22Rv1 (cell line): ENCODE measurements around the gene INVS.

Experiments used
- H3K27ac ChIP-seq: fragments of 450-650 bp; 2 replicates; pipeline ENCODE4 v1.5.1; 2017
- ZFX ChIP-seq: fragments of 450-650 bp; IDR thresholded peaks from 2 replicates; pipeline ENCODE4 v1.6.1; 2017; ENCODE audit warnings: antibody characterized with exemption, borderline replicate concordance
- TF ChIP-seq, protein P1 (sequence below): fragments of 450-650 bp; IDR thresholded peaks from 2 replicates; pipeline ENCODE4 v1.5.1; 2017; ENCODE audit warnings: mild to moderate bottlenecking

The INVS gene

DNA sequence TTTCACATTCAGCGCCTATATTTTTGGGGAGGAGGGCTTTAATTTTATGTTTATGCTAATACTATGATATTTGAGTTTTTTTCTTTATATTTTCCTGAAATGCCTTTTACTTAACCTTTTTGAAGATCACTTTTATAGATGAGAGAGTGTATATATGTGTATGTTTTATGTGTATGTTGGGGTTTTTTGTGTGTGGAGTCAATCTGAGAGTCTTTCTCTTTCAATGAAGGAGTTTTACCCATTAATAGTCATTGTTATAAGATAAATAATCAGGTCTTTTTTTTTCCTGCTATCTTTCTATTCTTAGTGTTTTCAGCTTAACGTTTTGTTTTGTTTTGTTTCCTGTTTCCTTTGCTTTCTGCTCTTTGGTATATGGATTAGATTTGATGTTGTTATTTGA is 141.5 kb downstream of the INVS start:
- no peak overlapping the region for H3K27ac ChIP-seq
- no peak for TF ChIP-seq ZFX
- TF ChIP-seq, protein P1, sequence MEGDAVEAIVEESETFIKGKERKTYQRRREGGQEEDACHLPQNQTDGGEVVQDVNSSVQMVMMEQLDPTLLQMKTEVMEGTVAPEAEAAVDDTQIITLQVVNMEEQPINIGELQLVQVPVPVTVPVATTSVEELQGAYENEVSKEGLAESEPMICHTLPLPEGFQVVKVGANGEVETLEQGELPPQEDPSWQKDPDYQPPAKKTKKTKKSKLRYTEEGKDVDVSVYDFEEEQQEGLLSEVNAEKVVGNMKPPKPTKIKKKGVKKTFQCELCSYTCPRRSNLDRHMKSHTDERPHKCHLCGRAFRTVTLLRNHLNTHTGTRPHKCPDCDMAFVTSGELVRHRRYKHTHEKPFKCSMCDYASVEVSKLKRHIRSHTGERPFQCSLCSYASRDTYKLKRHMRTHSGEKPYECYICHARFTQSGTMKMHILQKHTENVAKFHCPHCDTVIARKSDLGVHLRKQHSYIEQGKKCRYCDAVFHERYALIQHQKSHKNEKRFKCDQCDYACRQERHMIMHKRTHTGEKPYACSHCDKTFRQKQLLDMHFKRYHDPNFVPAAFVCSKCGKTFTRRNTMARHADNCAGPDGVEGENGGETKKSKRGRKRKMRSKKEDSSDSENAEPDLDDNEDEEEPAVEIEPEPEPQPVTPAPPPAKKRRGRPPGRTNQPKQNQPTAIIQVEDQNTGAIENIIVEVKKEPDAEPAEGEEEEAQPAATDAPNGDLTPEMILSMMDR: no peak

DNA sequence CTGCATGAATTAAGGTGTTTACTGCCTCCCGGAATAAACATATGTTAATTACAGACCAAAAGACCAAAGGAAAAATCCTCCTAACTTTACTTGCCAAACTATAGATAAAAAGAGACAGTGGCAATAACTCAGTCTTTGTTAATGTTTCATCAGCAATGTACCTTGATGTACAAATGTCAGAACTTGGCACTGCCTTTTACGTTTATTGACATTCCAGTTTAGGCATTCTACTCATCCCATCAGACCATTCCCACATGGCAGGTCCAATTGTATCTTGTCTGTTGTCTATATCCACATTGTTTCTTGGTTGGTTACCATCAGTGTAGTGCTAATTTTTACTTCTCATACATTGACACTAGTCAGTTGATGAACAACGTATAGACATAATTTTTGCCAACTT is 168.2 kb downstream of the INVS start:
- TF ChIP-seq, protein P1: no peak
- no peak for TF ChIP-seq ZFX
- H3K27ac ChIP-seq: no peak overlapping the region

DNA sequence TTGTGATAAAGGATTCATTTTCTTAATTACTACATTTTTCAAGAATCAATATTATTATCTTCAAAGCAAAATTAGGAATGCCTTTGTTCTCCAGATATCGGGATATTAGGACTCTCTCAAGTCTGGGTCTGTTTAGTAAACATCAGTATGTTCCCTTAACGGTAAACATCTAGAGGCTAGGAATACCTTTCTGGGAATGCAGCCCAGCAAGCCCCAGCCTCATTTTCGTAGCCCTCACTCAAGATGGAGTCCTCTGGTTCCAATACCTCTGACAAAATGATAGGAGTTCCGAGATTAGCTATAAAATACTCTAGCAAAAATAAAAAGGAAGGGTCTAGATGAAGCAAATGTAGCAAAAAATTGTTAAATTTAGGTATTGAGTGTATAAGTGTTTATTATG is 169.2 kb downstream of the INVS start:
- no peak overlapping the region for H3K27ac ChIP-seq
- TF ChIP-seq, protein P1: no peak
- no peak for TF ChIP-seq ZFX

DNA sequence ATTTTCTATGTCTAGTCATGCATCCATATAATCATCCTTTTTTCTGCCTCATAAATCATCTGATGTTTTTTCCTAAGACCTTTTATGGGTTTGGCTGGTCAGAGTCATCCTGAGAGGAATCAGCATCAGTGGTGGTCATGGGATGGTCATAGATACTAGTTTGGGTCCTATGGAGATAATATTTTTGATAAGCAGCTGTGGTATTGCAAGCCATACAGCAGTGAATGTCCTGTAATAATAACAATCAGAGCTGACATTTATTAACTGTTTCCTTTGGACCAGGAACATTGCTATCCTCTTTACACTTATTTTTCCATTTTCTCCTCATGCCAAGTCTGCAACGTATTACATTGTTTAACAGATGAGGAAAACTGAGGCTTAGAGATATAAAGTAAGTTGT is 170.6 kb downstream of the INVS start:
- no peak for TF ChIP-seq ZFX
- TF ChIP-seq, protein P1: no peak
- no peak overlapping the region for H3K27ac ChIP-seq

DNA sequence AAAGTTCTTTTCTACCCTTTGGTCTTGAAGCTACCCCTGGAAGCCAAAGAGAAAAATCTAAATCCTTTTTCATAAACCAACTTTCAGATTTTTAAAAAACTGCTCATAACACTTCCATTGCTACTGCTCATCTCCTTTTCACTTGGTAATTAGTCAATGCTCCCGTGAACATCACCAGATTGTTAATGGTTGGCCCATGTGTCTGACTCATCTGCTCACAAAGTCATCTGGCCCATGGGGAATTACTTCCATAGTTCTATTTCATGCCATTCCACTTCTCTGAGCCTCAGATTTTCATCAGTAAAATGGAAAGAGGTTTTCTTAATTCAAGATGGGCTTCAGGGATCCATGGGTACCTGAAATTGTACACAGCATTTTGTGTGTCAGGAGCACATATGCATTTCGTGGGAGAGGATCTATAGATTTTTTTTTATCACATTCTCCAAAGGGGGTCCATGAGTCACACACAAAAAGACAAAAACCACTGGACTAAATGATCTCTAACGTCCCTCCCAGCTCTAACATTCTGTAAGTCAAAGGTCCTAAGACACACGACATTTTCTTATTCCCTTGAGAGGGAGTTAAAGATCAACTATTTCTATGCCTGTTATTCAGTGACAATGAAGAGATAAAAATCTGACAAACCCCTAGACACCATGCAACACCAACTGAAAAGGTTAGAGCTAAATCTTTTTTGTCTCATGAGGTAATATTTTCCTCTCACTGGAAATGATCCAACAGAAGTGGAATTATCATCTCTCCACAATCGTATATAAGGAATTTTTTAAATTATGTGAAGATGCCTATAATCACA is 178.3 kb downstream of the INVS start:
- TF ChIP-seq ZFX: no peak

DNA sequence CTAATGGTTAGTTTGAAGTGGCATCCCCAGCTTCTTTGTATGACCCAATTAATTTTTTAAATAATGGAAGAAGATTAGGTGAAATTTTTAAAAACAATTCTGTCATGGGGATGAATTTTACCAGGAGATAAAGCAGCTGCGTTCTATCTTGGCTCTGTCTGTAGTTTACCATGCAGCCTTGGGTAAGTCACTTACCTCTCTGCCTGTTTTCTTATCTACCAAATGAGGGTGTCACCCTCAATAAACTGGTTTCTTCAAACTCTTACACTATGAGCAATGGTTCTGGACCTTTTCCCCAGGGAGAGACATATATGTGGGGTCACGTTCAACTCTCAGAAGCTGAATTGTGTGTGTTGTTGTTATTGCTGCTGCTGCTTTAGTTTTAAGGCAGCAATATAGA is 182.0 kb downstream of the INVS start:
- TF ChIP-seq, protein P1: no peak
- TF ChIP-seq ZFX: no peak
- no peak overlapping the region for H3K27ac ChIP-seq

More for the DNA sequence above, 178.3 kb downstream of the INVS start:
- no peak overlapping the region for H3K27ac ChIP-seq

DNA sequence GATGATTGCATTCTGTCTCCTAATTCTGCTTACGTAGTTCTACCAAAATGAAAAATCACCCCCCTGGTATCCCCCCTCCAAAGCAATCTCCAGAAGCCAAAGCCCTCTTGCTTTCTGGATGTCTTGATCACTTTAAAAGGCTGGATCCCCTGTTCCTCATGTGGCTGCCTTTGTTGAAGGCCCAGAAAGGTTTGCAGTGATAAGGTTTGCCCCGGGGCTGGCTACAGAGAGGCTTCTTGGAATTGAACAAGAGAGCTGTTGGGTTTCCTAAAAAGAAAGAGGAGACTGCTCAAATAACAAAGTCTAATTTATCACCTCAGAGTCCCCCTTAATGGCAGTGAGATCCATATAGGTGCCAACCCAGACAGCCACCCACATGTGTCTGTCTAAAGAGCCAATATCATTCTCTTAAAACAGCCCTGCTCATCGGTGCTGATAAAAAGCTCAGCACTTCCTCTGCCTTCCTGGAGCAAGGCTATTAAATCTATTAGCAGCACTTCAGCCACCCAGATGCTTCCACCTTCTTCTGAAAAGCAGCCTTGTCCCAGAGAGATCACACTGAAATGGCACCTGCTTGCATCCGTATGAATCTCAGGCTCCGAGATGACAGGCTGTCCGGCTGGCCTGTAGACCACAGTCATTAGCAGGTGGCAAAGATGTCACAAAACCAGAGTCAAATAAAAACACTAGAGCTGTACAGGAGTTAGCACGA is 182.8 kb downstream of the INVS start:
- TF ChIP-seq ZFX: no peak
- TF ChIP-seq, protein P1: no peak
- H3K27ac ChIP-seq: no peak overlapping the region
